Stimulated activated CD4-positive, alpha-beta T cell treated with anti-CD3 and anti-CD28 coated beads, Interleukin-12 subunit alpha, Interleukin-12 subunit beta, amount 100 ng/mL, for 4 hours (primary cell): ENCODE measurements around the gene MORN5.
A peak's percentile ranks its signal among the peaks of the same experiment; 100 is the strongest.

Experiments
- DNase-seq: peaks from one replicate; pipeline ENCODE4 v3.0.0-alpha.2; 2020

MORN5 gene

GRCh38 chr9:122192914-122193525 lies 33.3 kb downstream of the MORN5 start:
- no peak for DNase-seq

DNA sequence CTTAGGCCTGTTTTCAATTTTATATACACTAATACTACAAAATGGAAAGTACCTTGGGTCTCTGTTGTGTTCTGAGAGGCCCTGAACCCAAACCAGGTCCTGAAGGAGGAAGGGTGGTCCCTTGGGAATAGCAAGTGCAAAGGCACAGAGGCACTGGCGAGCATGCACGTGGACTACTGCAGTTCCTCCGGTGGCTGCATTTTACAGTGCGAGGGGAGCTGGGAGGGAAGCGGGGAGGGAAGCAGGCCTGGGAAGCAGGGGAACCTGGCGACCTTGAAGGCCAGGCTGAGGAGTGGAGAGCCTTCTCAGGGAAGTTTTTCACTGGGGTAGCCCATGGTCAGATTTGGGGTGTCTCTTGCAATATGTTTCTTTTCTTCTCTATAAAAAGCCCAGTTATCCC lies 33.9 kb downstream of the MORN5 start:
- DNase-seq = no peak

DNA sequence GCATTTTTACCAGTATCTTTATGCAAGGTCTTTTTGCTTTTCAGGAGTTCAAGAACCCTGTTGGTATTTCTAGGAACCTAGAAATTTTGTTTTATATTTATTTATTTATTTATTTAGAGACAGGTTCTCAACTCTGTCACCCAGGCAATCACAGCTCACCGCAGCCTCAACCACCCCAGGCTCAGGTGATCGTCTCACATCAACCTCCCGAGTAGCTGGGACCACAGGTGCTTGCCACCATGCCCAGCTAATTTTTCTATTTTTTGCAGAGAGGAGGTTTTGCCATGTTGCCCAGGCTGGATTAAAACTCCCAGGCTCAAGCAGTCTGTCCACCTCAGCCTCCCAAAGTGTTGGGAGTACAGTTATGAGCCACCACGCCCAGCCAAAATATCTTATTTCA lies 36.2 kb downstream of the MORN5 start:
- no peak for DNase-seq

- DNase-seq = no peak
Measured at GRCh38 chr9:122197426-122197825, 37.7 kb downstream of the MORN5 start.

DNA sequence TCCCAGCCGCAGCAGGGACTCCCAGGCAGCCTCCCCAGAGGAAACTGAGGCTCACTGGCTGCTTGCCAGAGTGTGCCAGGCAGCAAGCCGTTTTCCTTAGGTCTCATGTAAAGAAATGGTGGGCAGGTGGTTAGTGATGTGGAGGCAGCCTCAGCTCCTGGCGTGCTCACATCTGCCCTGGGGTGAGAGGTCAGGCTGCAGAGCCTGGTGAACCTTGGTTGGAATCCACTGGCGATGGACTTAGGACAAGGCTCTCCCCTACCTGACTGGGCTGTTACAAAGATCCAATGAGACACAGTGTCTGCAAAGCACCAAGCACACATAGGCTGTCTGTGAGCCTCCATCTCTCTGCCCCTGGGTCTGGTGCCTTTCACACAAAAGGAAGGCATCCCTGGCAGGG lies 38.2 kb downstream of the MORN5 start:
- no peak for DNase-seq

DNA sequence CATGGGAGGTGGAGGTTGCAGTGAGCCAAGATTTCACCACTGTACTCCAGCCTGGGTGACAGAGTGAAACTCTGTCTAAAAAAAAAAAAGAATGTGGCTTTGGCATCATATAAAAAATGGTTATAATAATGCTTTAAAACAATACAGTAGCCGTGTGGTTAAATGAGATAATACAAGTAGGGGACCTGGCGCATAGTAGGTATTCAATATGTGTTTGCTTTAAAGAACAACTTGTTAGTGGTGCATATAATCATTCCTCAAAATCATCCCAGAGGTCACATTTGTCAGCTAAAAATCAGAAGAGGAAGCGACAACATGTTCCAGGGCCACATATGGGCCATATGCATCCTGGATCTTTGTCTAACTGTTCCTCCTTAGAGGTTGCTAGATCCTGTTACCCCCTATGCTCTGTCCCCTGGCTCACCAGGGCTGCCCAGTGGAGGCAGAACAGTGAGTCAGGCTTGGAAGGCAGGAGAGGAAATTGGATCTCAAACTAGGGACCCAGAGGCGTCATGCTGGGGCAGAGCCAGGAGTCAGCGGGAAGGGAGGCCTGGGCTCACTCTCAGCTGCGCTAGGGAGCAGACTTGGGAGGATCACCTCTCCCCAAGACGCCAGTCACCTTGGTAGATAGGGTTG lies 41.4 kb downstream of the MORN5 start:
- DNase-seq = no peak

DNA sequence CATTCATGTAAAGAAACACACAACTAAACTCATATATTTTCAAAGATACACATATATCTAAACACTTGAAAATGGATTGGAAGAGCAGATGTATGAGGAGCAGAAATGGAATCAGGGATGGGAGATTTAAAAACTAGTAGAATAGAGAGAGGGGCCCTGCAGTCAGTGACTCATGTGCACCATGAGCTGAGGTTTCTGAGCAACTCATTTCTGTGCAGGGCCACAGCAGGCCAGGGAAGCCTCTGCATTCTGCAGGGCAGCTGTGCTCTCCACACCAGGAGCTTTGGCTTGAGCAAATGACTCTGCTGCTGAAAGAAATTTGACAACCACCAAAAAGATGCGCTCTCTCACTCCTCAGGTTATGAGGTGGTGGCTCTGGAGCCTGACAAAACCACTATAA lies 41.9 kb downstream of the MORN5 start:
- no peak for DNase-seq

GRCh38 chr9:122202111-122202510 lies 42.4 kb downstream of the MORN5 start:
- DNase-seq = no peak

GRCh38 chr9:122204055-122204454 lies 44.3 kb downstream of the MORN5 start:
- DNase-seq = no peak

DNA sequence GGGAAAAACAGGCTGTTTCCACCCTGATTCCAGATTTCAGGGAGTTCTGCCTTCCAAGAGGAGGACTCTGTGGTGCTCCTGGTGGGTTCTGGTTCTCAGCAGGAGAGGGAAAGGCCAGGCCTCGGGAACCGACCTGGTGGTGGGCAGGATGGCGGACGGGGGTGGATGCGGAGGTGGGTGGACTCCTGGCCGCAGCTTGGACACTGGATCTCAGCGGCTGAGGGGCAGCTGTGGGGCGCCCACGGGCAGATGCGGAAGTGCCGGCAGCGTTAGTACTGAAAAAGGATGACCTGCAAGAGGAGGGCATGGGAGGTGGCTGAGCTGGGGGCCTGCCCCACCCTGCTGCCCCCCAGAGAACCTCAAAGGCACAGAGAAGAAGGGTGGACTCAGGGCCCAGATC lies 44.8 kb downstream of the MORN5 start:
- DNase-seq = no peak

DNA sequence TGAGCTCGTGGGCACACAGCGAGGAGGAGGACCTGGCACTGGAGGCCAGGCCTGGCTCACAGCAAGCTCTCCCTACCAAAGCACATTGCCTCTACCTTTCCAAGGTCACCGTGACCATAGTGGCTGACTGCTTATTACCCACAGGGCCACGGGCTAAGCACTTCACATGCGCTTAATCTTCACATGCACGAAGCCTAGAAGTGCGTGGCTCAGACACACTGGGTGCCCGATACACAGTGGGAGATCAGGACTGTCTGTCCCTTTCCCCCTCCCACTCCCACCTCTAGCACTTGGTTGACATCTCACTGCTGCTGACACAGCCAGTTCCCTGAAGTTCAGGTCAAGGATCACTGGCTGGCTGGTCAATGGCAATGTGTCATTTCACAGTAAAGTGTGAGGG lies 45.5 kb downstream of the MORN5 start:
- DNase-seq = no peak

DNA sequence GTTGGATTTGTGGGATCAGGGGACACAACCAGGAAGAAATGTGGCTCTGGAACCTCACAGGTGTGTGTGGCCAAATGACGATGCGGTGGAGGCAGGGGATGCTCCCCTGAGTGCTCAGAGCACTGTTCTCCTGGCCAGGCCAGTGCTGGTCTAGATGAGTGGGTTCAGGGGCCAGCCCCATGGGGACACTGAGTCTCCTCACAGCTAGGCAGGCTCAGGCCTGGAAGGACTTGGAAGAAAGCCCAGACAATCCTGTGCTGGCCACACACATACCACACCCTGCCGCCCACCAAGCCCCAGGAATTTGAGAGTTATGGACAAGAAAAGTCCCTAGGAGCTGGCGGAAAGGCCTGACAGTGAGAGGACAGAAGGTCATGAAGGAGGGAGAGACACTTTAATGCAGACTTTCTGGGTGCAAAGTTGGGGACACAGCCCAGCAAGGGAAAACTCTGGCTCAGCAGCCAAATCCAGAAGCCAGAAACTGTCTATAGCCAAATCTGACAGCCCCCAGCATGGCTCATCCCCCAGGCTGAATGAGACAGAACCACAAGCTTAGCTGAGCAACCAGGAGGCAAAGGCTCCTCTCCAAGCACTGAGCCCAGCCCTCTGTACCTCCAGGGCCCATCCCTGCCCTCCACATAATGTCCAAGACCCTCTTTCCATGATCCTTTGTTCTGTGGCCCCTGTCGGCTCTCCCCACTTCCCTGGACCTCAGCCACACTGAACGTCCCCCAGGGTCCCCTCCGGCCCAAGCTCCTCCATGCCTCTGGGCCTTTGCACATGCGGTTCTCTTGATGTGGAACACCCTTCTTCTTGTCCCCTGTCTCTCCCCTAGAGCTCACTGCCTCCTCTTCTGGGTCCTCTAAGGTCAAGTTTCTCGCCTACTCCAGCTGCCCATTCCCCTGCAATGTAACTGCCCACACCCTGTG lies 46.7 kb downstream of the MORN5 start:
- no peak for DNase-seq

DNA sequence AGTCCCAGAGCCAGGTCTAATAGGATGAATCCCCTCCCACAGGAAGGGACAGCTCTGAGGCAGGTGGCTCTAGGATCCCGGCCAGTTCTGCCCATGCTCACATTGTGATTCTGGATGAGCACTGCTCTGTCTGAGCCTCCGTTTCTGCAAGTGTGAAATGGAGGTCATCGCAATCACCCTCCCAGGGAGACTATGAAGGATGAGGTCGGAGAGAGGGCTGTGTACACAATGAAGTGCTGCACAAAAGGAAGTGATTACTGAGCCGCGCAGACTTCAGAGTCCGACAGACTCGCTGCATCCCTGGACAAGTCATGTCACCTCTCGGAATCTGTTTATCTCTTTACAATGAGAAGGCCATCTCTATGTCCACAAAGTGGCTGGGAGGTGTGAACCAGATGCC lies 47.4 kb downstream of the MORN5 start:
- DNase-seq = no peak

- no peak for DNase-seq
Measured at GRCh38 chr9:122209451-122209850, 49.7 kb downstream of the MORN5 start.

DNA sequence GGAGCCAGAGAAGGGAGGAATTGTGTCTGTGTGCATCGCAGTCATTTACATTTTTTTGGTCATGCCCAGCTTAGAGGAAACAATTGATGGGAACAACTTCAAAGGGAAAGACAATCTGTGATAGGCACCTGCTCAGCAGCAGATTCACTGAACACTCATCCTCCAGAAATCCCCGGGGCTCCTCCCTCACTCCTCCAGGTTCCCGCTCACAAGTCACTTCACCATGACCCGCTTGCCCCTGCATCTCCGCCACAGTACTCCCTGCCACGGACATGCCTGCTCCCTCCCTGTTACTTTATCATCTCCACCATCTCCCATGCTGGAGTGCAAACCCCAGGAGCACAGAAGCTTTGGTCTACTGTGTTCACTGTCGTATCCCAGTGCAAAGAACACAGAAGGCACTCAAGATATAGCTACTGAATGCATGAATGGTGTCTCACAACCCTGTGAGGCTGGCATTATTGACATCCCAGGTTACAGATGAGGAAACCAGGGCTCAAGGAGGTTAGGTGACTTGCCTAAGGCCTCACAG lies 52.8 kb downstream of the MORN5 start:
- no peak for DNase-seq

- DNase-seq = no peak
Measured at GRCh38 chr9:122213102-122213588, 53.4 kb downstream of the MORN5 start.

DNA sequence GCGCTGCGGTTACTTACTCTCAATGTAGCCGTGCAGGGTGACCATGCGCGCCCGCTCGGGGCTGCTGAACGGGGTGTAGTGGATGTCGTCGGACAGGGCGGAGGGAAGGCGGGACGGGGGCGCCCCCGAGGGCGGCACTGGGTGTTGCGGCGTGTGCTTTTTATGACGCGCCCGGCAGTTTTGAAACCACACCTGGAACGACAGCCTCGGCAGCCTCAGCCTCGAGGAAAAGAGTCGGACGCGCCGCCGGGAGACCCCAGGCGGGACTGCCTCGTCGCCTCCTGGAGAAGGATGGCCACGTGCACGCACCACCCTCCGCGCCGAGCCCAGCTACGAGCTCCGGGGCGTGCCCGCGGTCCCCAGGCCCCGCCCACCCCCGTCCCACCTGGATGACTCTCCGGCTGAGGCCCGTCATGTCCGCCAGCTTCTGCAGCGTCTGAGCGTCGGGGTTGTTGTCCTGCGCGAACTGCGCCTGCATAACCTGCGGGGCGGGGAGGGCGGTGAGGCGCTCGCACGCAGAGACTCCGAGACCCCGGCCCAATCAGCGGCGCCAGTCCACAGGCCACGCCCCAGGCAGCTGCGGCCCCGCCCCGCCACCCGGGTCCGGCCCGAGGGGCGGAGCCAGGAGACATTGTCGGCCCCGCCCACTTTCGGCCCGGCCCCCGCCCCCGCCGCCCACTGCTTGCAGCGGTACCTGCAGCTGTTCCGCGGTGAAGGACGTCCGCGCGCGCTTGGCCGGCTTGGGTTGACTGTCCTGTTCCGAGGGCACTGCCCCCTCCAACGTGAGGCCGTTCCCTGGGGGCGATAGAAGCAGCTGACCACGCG lies 54.1 kb downstream of the MORN5 start:
- peak; percentile 46 for DNase-seq

DNA sequence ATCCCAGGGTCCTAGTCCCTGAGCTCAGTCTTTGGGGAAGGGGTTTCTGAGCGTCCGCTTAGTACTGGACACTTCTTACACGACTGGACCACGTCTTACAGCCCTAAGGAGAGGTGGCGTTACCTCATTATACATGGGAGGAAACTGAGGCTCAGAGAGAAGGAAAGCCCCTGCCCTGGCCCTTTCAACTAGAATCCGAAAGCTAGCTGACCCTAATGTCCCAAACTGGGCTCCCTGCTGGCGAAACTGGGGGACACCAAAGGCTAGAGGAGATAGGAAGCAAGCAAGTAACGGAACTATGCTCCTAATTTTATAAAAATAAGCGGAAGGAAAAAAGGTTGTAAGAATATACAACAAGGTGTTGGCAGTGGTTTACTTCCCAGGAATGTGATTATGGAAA lies 54.8 kb downstream of the MORN5 start:
- DNase-seq = no peak

GRCh38 chr9:122215663-122216062 lies 56.0 kb downstream of the MORN5 start:
- no peak for DNase-seq

GRCh38 chr9:122216138-122216797 lies 56.6 kb downstream of the MORN5 start:
- no peak for DNase-seq

DNA sequence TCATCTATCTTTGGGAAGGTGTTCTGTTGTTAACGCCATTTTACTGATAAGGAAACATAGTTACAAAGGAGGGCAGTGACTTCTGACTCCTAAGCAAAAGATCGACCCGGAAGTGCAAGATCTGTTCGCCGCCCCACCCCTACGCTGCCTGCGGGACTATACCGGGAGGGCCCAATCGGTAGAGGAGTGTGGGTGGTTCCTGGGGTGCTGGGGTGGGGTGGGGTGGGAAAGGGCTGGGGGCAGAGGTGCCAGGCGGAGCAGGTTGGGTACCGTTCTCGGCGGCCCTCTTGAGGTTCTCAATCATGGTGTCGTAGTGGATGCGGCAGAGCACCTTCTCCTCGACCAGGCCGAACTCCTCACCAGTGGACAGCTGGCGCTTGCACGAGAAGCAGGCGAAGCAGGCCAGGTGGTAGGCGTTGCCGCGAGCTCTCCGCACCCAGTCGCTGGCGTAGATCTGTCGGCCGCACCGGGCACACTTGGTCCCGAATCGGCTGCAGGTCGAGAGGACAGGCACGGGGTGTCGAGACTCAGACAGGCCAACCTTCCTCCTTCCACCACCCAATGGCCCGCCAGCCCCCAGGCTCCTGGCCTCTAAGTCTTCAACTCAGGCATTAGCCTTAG lies 57.2 kb downstream of the MORN5 start:
- DNase-seq = no peak

- DNase-seq = no peak
Measured at GRCh38 chr9:122217640-122218039, 57.9 kb downstream of the MORN5 start.
